CD4-positive, alpha-beta T cell treated with Interleukin-1 beta for 1 hour (primary cell): Measurements from ENCODE around the gene YJEFN3.

Experiments used
- DNase-seq, 2 donors: peaks; one replicate each; pipeline ENCODE4 v3.0.0-alpha.2; 2020 to 2022

The YJEFN3 gene

GRCh38 chr19:19558055-19558454 is 29.3 kb downstream of the YJEFN3 start:
- no peak for DNase-seq

- no peak for DNase-seq
Observed at GRCh38 chr19:19558636-19559035, 29.9 kb downstream of the YJEFN3 start.

- DNase-seq: no peak
Observed at GRCh38 chr19:19559931-19560330, 31.2 kb downstream of the YJEFN3 start.

- DNase-seq: no peak
Observed at GRCh38 chr19:19561946-19562664, 33.4 kb downstream of the YJEFN3 start.

- DNase-seq: peak; percentile 51 to 60
Observed at GRCh38 chr19:19562665-19563347, 34.1 kb downstream of the YJEFN3 start.

GRCh38 chr19:19563348-19563848 is 34.7 kb downstream of the YJEFN3 start:
- no peak for DNase-seq

- DNase-seq: no peak
Observed at GRCh38 chr19:19566306-19566705, 37.6 kb downstream of the YJEFN3 start.

- DNase-seq: no peak
Observed at GRCh38 chr19:19567391-19567790, 38.7 kb downstream of the YJEFN3 start.

- no peak for DNase-seq
Observed at GRCh38 chr19:19568802-19569756, 40.4 kb downstream of the YJEFN3 start.

- no peak for DNase-seq
Observed at GRCh38 chr19:19570571-19570970, 41.9 kb downstream of the YJEFN3 start.

- no peak for DNase-seq
Observed at GRCh38 chr19:19571071-19571786, 42.5 kb downstream of the YJEFN3 start.

- DNase-seq: no peak
Observed at GRCh38 chr19:19575411-19575810, 46.7 kb downstream of the YJEFN3 start.

- DNase-seq: no peak
Observed at GRCh38 chr19:19578252-19578651, 49.5 kb downstream of the YJEFN3 start.

GRCh38 chr19:19579533-19580361 is 51.0 kb downstream of the YJEFN3 start:
- DNase-seq: no peak

- no peak for DNase-seq
Observed at GRCh38 chr19:19580418-19580817, 51.7 kb downstream of the YJEFN3 start.

GRCh38 chr19:19581391-19581790 is 52.7 kb downstream of the YJEFN3 start:
- DNase-seq: no peak

GRCh38 chr19:19582471-19582870 is 53.8 kb downstream of the YJEFN3 start:
- no peak for DNase-seq

- DNase-seq: no peak
Observed at GRCh38 chr19:19584356-19584755, 55.6 kb downstream of the YJEFN3 start.
